Muscle of arm (tissue), 12 donors: ENCODE data around the gene MYO15A. TPM values are rescaled to one million over a fixed set of nuclear protein-coding genes. Genes with fewer than 3 reads are reported as not detected.

Experiments
- DNase-seq: peaks from one replicate; pipeline ENCODE4 v3.0.0-alpha.2; 2013
- polyA plus RNA-seq, 12 donors: library from polyadenylated mRNA; unstranded; fragments of 120-200 nt; gene quantifications; one replicate each; pipeline ENCODE4 v1.2.1, GENCODE V29; 2013; ENCODE audit not compliant: insufficient read length in 12 of 12

MYO15A gene
- polyA plus RNA-seq, 12 donors = 0.53 to 2.0 (median 1.2) TPM; not detected in 2

GRCh38 chr17:18105027-18105426, 3.5 kb upstream of the MYO15A start:
- no peak for DNase-seq

GRCh38 chr17:18105595-18105994, 3.0 kb upstream of the MYO15A start:
- DNase-seq = no peak

GRCh38 chr17:18106211-18106610, 2.3 kb upstream of the MYO15A start:
- no peak for DNase-seq

- DNase-seq = no peak
Measured at GRCh38 chr17:18107061-18107790, 1.3 kb upstream of the MYO15A start.

- DNase-seq = no peak
Measured at GRCh38 chr17:18107971-18108370, 585 bp upstream of the MYO15A start.

- DNase-seq = no peak
Measured at GRCh38 chr17:18109935-18110485, 1.5 kb downstream of the MYO15A start.

GRCh38 chr17:18110636-18111145, 2.1 kb downstream of the MYO15A start:
- DNase-seq = no peak

- DNase-seq = no peak
Measured at GRCh38 chr17:18111330-18111971, 2.9 kb downstream of the MYO15A start.

- no peak for DNase-seq
Measured at GRCh38 chr17:18115517-18115916, 7.0 kb downstream of the MYO15A start.

- DNase-seq = no peak
Measured at GRCh38 chr17:18116078-18116477, 7.5 kb downstream of the MYO15A start.

- no peak for DNase-seq
Measured at GRCh38 chr17:18117533-18117932, 9.0 kb downstream of the MYO15A start.

GRCh38 chr17:18117982-18118975, 9.7 kb downstream of the MYO15A start:
- no peak for DNase-seq

- DNase-seq = no peak
Measured at GRCh38 chr17:18119166-18119745, 10.7 kb downstream of the MYO15A start.

- no peak for DNase-seq
Measured at GRCh38 chr17:18119938-18120337, 11.4 kb downstream of the MYO15A start.

GRCh38 chr17:18120461-18121017, 12.0 kb downstream of the MYO15A start:
- DNase-seq = no peak

- DNase-seq = no peak
Measured at GRCh38 chr17:18121144-18121910, 12.8 kb downstream of the MYO15A start.

- no peak for DNase-seq
Measured at GRCh38 chr17:18122990-18123753, 14.6 kb downstream of the MYO15A start.

GRCh38 chr17:18124345-18125126, 16.0 kb downstream of the MYO15A start:
- no peak for DNase-seq
